GM06990 (cell line): Measurements from ENCODE around the gene HMGXB3.

ENCODE experiments used
- DNase-seq: peaks from one replicate; pipeline ENCODE4 v3.0.0-alpha.2; 2011; ENCODE audit not compliant: insufficient read length; ENCODE audit errors: extremely low read depth
- H3K27me3 ChIP-seq: replicated peaks from 2 replicates; pipeline ENCODE4 v1.6.0; 2011; ENCODE audit warnings: low read length; ENCODE audit not compliant: control insufficient read depth, insufficient read depth
- H3K36me3 ChIP-seq: 2 replicates; pipeline ENCODE4 v1.5.1; 2011; ENCODE audit warnings: low read length; ENCODE audit not compliant: control insufficient read depth, insufficient read depth
- H3K4me3 ChIP-seq: replicated peaks from 2 replicates; pipeline ENCODE4 v1.5.1; 2011; ENCODE audit warnings: low read depth, mild to moderate bottlenecking, control low read depth, low read length
- CTCF ChIP-seq: IDR thresholded peaks from 2 replicates; pipeline ENCODE4 v1.5.1; 2011; ENCODE audit warnings: low read length, control low read depth, mild to moderate bottlenecking, inconsistent platforms; ENCODE audit not compliant: insufficient read depth, poor library complexity, severe bottlenecking

Gene HMGXB3

GRCh38 chr5:150061538-150061995, 61.0 kb downstream of the HMGXB3 start:
- DNase-seq, result no peak
- TF ChIP-seq CTCF, result no peak
- no peaks in the 10 kb centered on the region; the same call in none of the 2 replicates for H3K27me3 ChIP-seq
- H3K4me3 ChIP-seq, result no peak overlapping the region
- H3K36me3 ChIP-seq, result no peaks in the 10 kb centered on the region

GRCh38 chr5:150062216-150062922, 61.8 kb downstream of the HMGXB3 start:
- Histone ChIP-seq H3K27me3 (no peaks in the 10 kb centered on the region; the same call in none of the 2 replicates), H3K36me3 (no peaks in the 10 kb centered on the region), H3K4me3 (no peak overlapping the region)
- TF ChIP-seq CTCF, result no peak
- DNase-seq, result no peak

- no peak for TF ChIP-seq CTCF
- DNase-seq, result no peak
- Histone ChIP-seq H3K4me3 (no peak overlapping the region), H3K36me3 (no peaks in the 10 kb centered on the region), H3K27me3 (no peaks in the 10 kb centered on the region; the same call in none of the 2 replicates)
These were observed 63.1 kb downstream of the HMGXB3 start for GRCh38 chr5:150063638-150064037.

- Histone ChIP-seq H3K27me3 (no peaks in the 10 kb centered on the region; the same call in none of the 2 replicates), H3K36me3 (no peaks in the 10 kb centered on the region), H3K4me3 (no peak overlapping the region)
- no peak for DNase-seq
- no peak for TF ChIP-seq CTCF
These were observed 64.2 kb downstream of the HMGXB3 start for GRCh38 chr5:150064681-150065220.

DNA sequence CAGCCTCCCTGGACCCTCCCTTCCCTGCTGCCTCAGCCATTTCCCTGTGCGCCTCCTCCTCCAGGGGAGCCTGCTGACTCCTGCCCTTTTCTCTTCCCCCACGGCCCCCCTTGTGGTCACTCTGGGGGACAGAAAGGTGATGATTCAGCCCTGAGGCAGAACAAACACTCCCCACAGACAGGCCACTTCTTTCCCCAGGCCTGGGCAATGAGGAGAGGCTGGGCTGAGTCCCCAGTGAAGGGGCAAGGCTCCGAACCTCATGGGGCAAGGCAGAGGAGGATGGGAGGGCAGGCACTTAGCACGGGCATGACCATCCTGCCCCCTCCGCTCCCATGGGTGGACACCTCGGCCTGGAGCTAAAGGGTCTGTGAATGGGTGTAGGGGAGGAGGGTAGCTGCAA, 64.8 kb downstream of the HMGXB3 start:
- TF ChIP-seq CTCF, result no peak
- Histone ChIP-seq H3K27me3 (no peaks in the 10 kb centered on the region; the same call in none of the 2 replicates), H3K36me3 (no peaks in the 10 kb centered on the region), H3K4me3 (no peak overlapping the region)
- DNase-seq, result no peak
